H9 (cell line): ENCODE results near the gene AP3S2. TPM values are rescaled to one million over a fixed set of nuclear protein-coding genes. Genes with fewer than 3 reads are reported as not detected.
A peak's percentile ranks its signal among the peaks of the same experiment; 100 is the strongest.

Experiments used
- DNase-seq: peaks from one replicate; pipeline ENCODE4 v3.0.0-alpha.2; 2017
- H2AFZ ChIP-seq: one replicate; pipeline ENCODE4 v1.6.1; 2013; ENCODE audit warnings: mild to moderate bottlenecking, low read length, control low read depth, moderate library complexity
- H2AK5ac ChIP-seq: 2 replicates; pipeline ENCODE4 v1.6.1; 2013; ENCODE audit warnings: low read length, control low read depth, mixed read lengths; ENCODE audit not compliant: insufficient read length
- H2BK120ac ChIP-seq: one replicate; pipeline ENCODE4 v1.6.1; 2013; ENCODE audit warnings: low read depth, mild to moderate bottlenecking, low read length, control low read depth, inconsistent platforms; ENCODE audit not compliant: poor library complexity, severe bottlenecking
- H2BK12ac ChIP-seq: 2 replicates; pipeline ENCODE4 v1.6.1; 2013; ENCODE audit warnings: low read length, control low read depth, mixed read lengths, low read depth; ENCODE audit not compliant: insufficient read length
- H2BK15ac ChIP-seq: 2 replicates; pipeline ENCODE4 v1.6.1; 2013; ENCODE audit warnings: low read depth, low read length, control low read depth
- H2BK20ac ChIP-seq: one replicate; pipeline ENCODE4 v1.6.1; 2013; ENCODE audit warnings: low read depth, mild to moderate bottlenecking, low read length, control low read depth, inconsistent platforms; ENCODE audit not compliant: poor library complexity, severe bottlenecking
- H2BK5ac ChIP-seq: 2 replicates; pipeline ENCODE4 v1.6.1; 2013; ENCODE audit warnings: low read length, control low read depth, mixed read lengths; ENCODE audit not compliant: insufficient read length
- H3K14ac ChIP-seq: 2 replicates; pipeline ENCODE4 v1.6.1; 2013; ENCODE audit warnings: low read length, control low read depth; ENCODE audit not compliant: insufficient read depth
- H3K18ac ChIP-seq: 2 replicates; pipeline ENCODE4 v1.6.1; 2013; ENCODE audit warnings: low read depth, mild to moderate bottlenecking, mixed read lengths, low read length, control low read depth; ENCODE audit not compliant: insufficient read length
- H3K23ac ChIP-seq: 2 replicates; pipeline ENCODE4 v1.6.1; 2013; ENCODE audit warnings: low read length, control low read depth, mixed read lengths, low read depth; ENCODE audit not compliant: insufficient read length
- H3K23me2 ChIP-seq: 2 replicates; pipeline ENCODE4 v1.6.1; 2013; ENCODE audit warnings: low read depth, mild to moderate bottlenecking, mixed read lengths, low read length, control low read depth; ENCODE audit not compliant: insufficient read length, poor library complexity, severe bottlenecking
- H3K27ac ChIP-seq: 2 replicates; pipeline ENCODE4 v1.5.1; 2013; ENCODE audit warnings: low read length, control low read depth, mixed read lengths, low read depth; ENCODE audit not compliant: insufficient read length
- H3K27me3 ChIP-seq: 2 replicates; pipeline ENCODE4 v1.6.1; 2013; ENCODE audit warnings: low read length, control low read depth, inconsistent platforms; ENCODE audit not compliant: insufficient read depth
- H3K4ac ChIP-seq: 2 replicates; pipeline ENCODE4 v1.6.1; 2013; ENCODE audit warnings: low read depth, mild to moderate bottlenecking, control low read depth, inconsistent platforms, low read length, moderate library complexity
- H3K4me1 ChIP-seq: 2 replicates; pipeline ENCODE4 v1.6.1; 2013; ENCODE audit warnings: low read length, control low read depth, inconsistent platforms; ENCODE audit not compliant: insufficient read depth
- H3K4me2 ChIP-seq: 2 replicates; pipeline ENCODE4 v1.6.1; 2013; ENCODE audit warnings: low read length, control low read depth, mixed read lengths; ENCODE audit not compliant: insufficient read length, insufficient read depth
- H3K56ac ChIP-seq: 2 replicates; pipeline ENCODE4 v1.6.1; 2013; ENCODE audit warnings: low read depth, mild to moderate bottlenecking, mixed read lengths, low read length, control low read depth; ENCODE audit not compliant: insufficient read length
- H3K79me1 ChIP-seq: 2 replicates; pipeline ENCODE4 v1.6.1; 2013; ENCODE audit warnings: low read depth, mild to moderate bottlenecking, moderate library complexity, low read length, control low read depth, inconsistent platforms; ENCODE audit not compliant: insufficient read depth, poor library complexity, severe bottlenecking
- H3K79me2 ChIP-seq: 2 replicates; pipeline ENCODE4 v1.6.1; 2013; ENCODE audit warnings: low read length, control low read depth, inconsistent platforms; ENCODE audit not compliant: insufficient read depth
- H3K9ac ChIP-seq: 2 replicates; pipeline ENCODE4 v1.6.1; 2013; ENCODE audit warnings: low read length, control low read depth, mixed read lengths; ENCODE audit not compliant: insufficient read length; ENCODE audit errors: extremely low read depth
- H3K9me3 ChIP-seq: one replicate; pipeline ENCODE4 v1.6.1; 2013; ENCODE audit warnings: low read depth, low read length, inconsistent platforms; ENCODE audit not compliant: control insufficient read depth
- H3T11ph ChIP-seq: one replicate; pipeline ENCODE4 v1.6.1; 2013; ENCODE audit warnings: mild to moderate bottlenecking, low read length, control low read depth, inconsistent platforms
- H4K20me1 ChIP-seq: one replicate; pipeline ENCODE4 v1.6.1; 2013; ENCODE audit not compliant: control insufficient read depth, insufficient read length, insufficient read depth
- H4K5ac ChIP-seq: 2 replicates; pipeline ENCODE4 v1.6.1; 2013; ENCODE audit warnings: low read depth, mild to moderate bottlenecking, mixed read lengths, low read length, control low read depth; ENCODE audit not compliant: insufficient read length
- H4K8ac ChIP-seq: replicated peaks from 2 replicates; pipeline ENCODE4 v1.6.1; 2013; ENCODE audit warnings: low read length, control low read depth, mixed read lengths, low read depth; ENCODE audit not compliant: insufficient read length
- H4K91ac ChIP-seq: 2 replicates; pipeline ENCODE4 v1.6.1; 2013; ENCODE audit warnings: low read depth, mild to moderate bottlenecking, moderate library complexity, mixed read lengths, low read length, control low read depth; ENCODE audit not compliant: insufficient read length
- H3K27ac Mint-ChIP-seq, 3 experiments: 2 replicates in 2 of 3; 3 replicates in 1 of 3; pipeline ENCODE4 v1.8.0; 2020 to 2021; ENCODE audit warnings: mixed read lengths in 3 of 3, mild to moderate bottlenecking in 1 of 3, moderate library complexity in 1 of 3
- H3K27me3 Mint-ChIP-seq: 2 replicates; pipeline ENCODE4 v1.8.0; 2021; ENCODE audit warnings: low read depth, mild to moderate bottlenecking, moderate library complexity, mixed read lengths
- H3K36me3 Mint-ChIP-seq, 3 experiments: 2 replicates in 2 of 3; 3 replicates in 1 of 3; pipeline ENCODE4 v1.8.0; 2020 to 2021; ENCODE audit warnings: low read depth in 3 of 3, mixed read lengths in 3 of 3; ENCODE audit not compliant: insufficient read depth in 1 of 3
- H3K4me1 Mint-ChIP-seq, 2 experiments: 2 replicates each; pipeline ENCODE4 v1.8.0; 2020; ENCODE audit warnings: mixed read lengths in 2 of 2
- H3K4me3 Mint-ChIP-seq, 2 experiments: 2 replicates in 1 of 2; 3 replicates in 1 of 2; pipeline ENCODE4 v1.8.0; 2020 to 2021; ENCODE audit warnings: mild to moderate bottlenecking in 2 of 2, mixed read lengths in 2 of 2, moderate library complexity in 1 of 2
- H3K9me3 Mint-ChIP-seq, 2 experiments: 2 replicates in 1 of 2; 3 replicates in 1 of 2; pipeline ENCODE4 v1.8.0; 2020; ENCODE audit warnings: mild to moderate bottlenecking in 2 of 2, mixed read lengths in 2 of 2, moderate library complexity in 1 of 2
- WGBS: extraction: QIAGEN DNeasy Blood & Tissue Kit; methylation state at CpG from one replicate; pipeline ENCODE4 v1.1.7; 2013; ENCODE audit warnings: missing lambda C conversion rate, low lambda C conversion rate, mixed read lengths; ENCODE audit not compliant: insufficient read length; ENCODE audit errors: extremely low coverage; 5-methylcytosine and 5-hydroxymethylcytosine counted together
- total RNA-seq: library from RNA; stranded (reverse); gene quantifications from 2 replicates; pipeline ENCODE4 v1.2.1, GENCODE V29; 2021
- TF ChIP-seq, protein P1 (sequence below): fragments of 200-600 bp; sonication (generic); conservative IDR thresholded peaks from 3 replicates; pipeline ENCODE4 v1.8.0; 2021; ENCODE audit warnings: antibody characterized with exemption, mild to moderate bottlenecking

AP3S2 gene
- total RNA-seq, 1 experiment from 2014 or later = 33.9 TPM

DNA sequence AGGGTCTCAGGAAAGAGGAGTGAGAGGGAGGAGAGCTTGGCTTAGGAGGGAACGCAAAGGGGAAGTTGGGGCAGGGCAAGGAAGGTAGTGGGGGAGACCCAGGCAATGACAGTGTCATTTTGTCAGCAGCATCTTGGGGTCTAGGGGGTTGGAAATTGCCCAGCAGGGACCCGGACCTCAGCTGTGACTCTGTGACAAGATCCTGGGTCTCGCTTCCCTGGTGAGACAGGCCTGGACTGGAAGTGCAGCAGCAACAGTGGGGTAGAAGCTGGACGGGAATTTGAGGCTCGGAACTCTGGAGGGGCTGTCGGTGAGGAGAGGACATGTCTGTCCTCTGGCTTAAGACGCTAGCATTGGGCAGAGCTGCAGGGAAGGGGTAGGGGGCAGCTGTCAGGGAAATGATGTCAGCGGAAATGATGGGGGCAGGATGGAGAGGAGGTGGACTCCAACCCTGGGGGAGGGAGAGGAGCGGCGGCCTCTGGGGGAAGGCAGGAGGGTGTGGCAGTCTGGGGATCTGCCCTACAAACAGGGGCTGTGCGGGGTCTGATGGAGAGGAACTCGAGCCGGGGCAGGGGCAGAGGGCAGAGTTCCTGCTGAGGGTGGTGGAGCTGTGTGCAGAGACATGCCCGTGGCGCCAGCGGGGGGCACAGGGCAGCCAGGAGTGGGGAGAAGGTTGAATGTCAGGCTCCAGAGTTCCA is 91.4 kb downstream of the AP3S2 start:
- H3K9ac ChIP-seq = no peak overlapping the region
- no peak overlapping the region for H3K4ac ChIP-seq
- H3K4me1 ChIP-seq = no peaks in the 10 kb centered on the region
- no peak overlapping the region for H3K23ac ChIP-seq
- Mint-ChIP-seq H3K4me3 (no peak overlapping the region), H3K4me1 (peaks cover 7 to 19% of the 10 kb centered on the region in 2 experiments; a peak in 3 of 4 replicates), H3K27ac (peak overlapping the region in 1 of 3 experiments; percentile 17; a peak in 1 of 7 replicates), H3K36me3 (no peaks in the 10 kb centered on the region), H3K9me3 (no peaks in the 10 kb centered on the region), H3K27me3 (peaks cover 6% of the 10 kb centered on the region)
- no peaks in the 10 kb centered on the region for H3K23me2 ChIP-seq
- DNase-seq = no peak
- no peaks in the 10 kb centered on the region for H4K20me1 ChIP-seq
- H3K27ac ChIP-seq = no peak overlapping the region
- TF ChIP-seq, protein P1, sequence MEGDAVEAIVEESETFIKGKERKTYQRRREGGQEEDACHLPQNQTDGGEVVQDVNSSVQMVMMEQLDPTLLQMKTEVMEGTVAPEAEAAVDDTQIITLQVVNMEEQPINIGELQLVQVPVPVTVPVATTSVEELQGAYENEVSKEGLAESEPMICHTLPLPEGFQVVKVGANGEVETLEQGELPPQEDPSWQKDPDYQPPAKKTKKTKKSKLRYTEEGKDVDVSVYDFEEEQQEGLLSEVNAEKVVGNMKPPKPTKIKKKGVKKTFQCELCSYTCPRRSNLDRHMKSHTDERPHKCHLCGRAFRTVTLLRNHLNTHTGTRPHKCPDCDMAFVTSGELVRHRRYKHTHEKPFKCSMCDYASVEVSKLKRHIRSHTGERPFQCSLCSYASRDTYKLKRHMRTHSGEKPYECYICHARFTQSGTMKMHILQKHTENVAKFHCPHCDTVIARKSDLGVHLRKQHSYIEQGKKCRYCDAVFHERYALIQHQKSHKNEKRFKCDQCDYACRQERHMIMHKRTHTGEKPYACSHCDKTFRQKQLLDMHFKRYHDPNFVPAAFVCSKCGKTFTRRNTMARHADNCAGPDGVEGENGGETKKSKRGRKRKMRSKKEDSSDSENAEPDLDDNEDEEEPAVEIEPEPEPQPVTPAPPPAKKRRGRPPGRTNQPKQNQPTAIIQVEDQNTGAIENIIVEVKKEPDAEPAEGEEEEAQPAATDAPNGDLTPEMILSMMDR = no peak
- H2BK5ac ChIP-seq = no peak overlapping the region
- H3K27me3 ChIP-seq = no peaks in the 10 kb centered on the region
- H3K14ac ChIP-seq = no peak overlapping the region
- no peak overlapping the region for H4K8ac ChIP-seq
- H2AK5ac ChIP-seq = no peak overlapping the region
- no peak overlapping the region for H3T11ph ChIP-seq
- no peak overlapping the region for H3K4me2 ChIP-seq
- no peak overlapping the region for H2BK12ac ChIP-seq
- no peak overlapping the region for H4K5ac ChIP-seq
- no peaks in the 10 kb centered on the region for H3K79me2 ChIP-seq
- H4K91ac ChIP-seq = no peak overlapping the region
- H2BK15ac ChIP-seq = no peak overlapping the region
- WGBS = no CpG with 5 or more reads among the region's 16 CpGs
- no peak overlapping the region for H2AFZ ChIP-seq
- H3K56ac ChIP-seq = no peak overlapping the region
- no peaks in the 10 kb centered on the region for H3K9me3 ChIP-seq
- no peak overlapping the region for H2BK20ac ChIP-seq
- no peak overlapping the region for H2BK120ac ChIP-seq
- no peak overlapping the region for H3K18ac ChIP-seq
- H3K79me1 ChIP-seq = no peaks in the 10 kb centered on the region
